Activated naive CD8-positive, alpha-beta T cell treated with anti-CD3 and anti-CD28 coated beads, Interleukin-2, amount 10 ng/mL, durations not matched to agents 7 days and 5 days (primary cell): ENCODE measurements around the gene CPB2. TPM values are rescaled to one million over a fixed set of nuclear protein-coding genes. Genes with fewer than 3 reads are reported as not detected.

Source experiments
- ATAC-seq: fragments of 150-1000 bp; cut with Tn5 transposase; one replicate; pipeline ENCODE4 v1.10.0; 2021; ENCODE audit warnings: low read depth, moderate library complexity
- POLR2A ChIA-PET: fragments of 350-600 bp; sonication (Branson Sonifier 250); formaldehyde crosslinking; loops from one replicate; lab custom pipeline; 2021; ENCODE audit warnings: antibody characterized with exemption; lab: Charles Lee
- DNase-seq: peaks from one replicate; pipeline ENCODE4 v3.0.0; 2021
- H3K27ac Mint-ChIP-seq: one replicate; pipeline ENCODE4 v1.8.0; 2022; ENCODE audit warnings: mild to moderate bottlenecking, mixed read lengths
- H3K27me3 Mint-ChIP-seq: one replicate; pipeline ENCODE4 v1.8.0; 2022; ENCODE audit warnings: mild to moderate bottlenecking, moderate library complexity, mixed read lengths
- H3K36me3 Mint-ChIP-seq: one replicate; pipeline ENCODE4 v1.8.0; 2021; ENCODE audit warnings: mild to moderate bottlenecking, mixed read lengths
- H3K4me1 Mint-ChIP-seq: one replicate; pipeline ENCODE4 v1.8.0; 2021; ENCODE audit warnings: mixed read lengths
- H3K4me3 Mint-ChIP-seq: one replicate; pipeline ENCODE4 v1.8.0; 2022; ENCODE audit warnings: mild to moderate bottlenecking, moderate library complexity, mixed read lengths
- H3K9me3 Mint-ChIP-seq: one replicate; pipeline ENCODE4 v1.8.0; 2021; ENCODE audit warnings: mixed read lengths
- total RNA-seq, 2 experiments: library from RNA; stranded (reverse); gene quantifications; one replicate each; pipeline ENCODE4 v1.2.3, GENCODE V29; 2021

Gene CPB2
- total RNA-seq, 2 experiments from 2014 or later = not detected

GRCh38 chr13:46012404-46012803 is 92.4 kb downstream of the CPB2 start:
- no peak for ATAC-seq
- DNase-seq = no peak
- Mint-ChIP-seq H3K4me3 (no peak overlapping the region), H3K27ac (no peak overlapping the region), H3K4me1 (no peaks in the 10 kb centered on the region), H3K9me3 (no peaks in the 10 kb centered on the region), H3K27me3 (no peaks in the 10 kb centered on the region), H3K36me3 (peaks cover 15% of the 10 kb centered on the region)
- POLR2A ChIA-PET = no interaction called here

- Mint-ChIP-seq H3K27me3 (no peaks in the 10 kb centered on the region), H3K27ac (no peak overlapping the region), H3K4me3 (no peak overlapping the region), H3K9me3 (no peaks in the 10 kb centered on the region), H3K36me3 (peaks cover 14% of the 10 kb centered on the region), H3K4me1 (no peaks in the 10 kb centered on the region)
- no peak for DNase-seq
- POLR2A ChIA-PET = no interaction called here
- no peak for ATAC-seq
Measured at GRCh38 chr13:46010148-46010547, 94.7 kb downstream of the CPB2 start.

GRCh38 chr13:46008631-46009030 is 96.2 kb downstream of the CPB2 start:
- H3K4me3 Mint-ChIP-seq = no peak overlapping the region
- DNase-seq (no peak), ATAC-seq (no peak)
- peaks cover 19% of the 10 kb centered on the region for H3K36me3 Mint-ChIP-seq
- no peak overlapping the region for H3K27ac Mint-ChIP-seq
- H3K27me3 Mint-ChIP-seq = no peaks in the 10 kb centered on the region
- H3K9me3 Mint-ChIP-seq = no peaks in the 10 kb centered on the region
- POLR2A ChIA-PET = no interaction called here
- no peaks in the 10 kb centered on the region for H3K4me1 Mint-ChIP-seq

GRCh38 chr13:46006688-46007452 is 98.0 kb downstream of the CPB2 start:
- peaks cover 25% of the 10 kb centered on the region for H3K36me3 Mint-ChIP-seq

GRCh38 chr13:46004491-46004890 is 100.3 kb downstream of the CPB2 start:
- H3K36me3 Mint-ChIP-seq = peaks cover 40% of the 10 kb centered on the region
- no peak for ATAC-seq
- H3K4me1 Mint-ChIP-seq = peaks cover 4% of the 10 kb centered on the region
- H3K27me3 Mint-ChIP-seq = no peaks in the 10 kb centered on the region
- no peak overlapping the region for H3K4me3 Mint-ChIP-seq
- POLR2A ChIA-PET = no interaction called here
- no peak for DNase-seq
- no peaks in the 10 kb centered on the region for H3K9me3 Mint-ChIP-seq
- no peak overlapping the region for H3K27ac Mint-ChIP-seq

More at GRCh38 chr13:46006688-46007452, 98.0 kb downstream of the CPB2 start:
- H3K27ac Mint-ChIP-seq = no peak overlapping the region
- H3K9me3 Mint-ChIP-seq = no peaks in the 10 kb centered on the region
- no peaks in the 10 kb centered on the region for H3K27me3 Mint-ChIP-seq
- no peak for ATAC-seq
- no peak overlapping the region for H3K4me3 Mint-ChIP-seq
- DNase-seq = no peak
- POLR2A ChIA-PET = no interaction called here
- peaks cover 4% of the 10 kb centered on the region for H3K4me1 Mint-ChIP-seq

Other genes with a start within 250 kb of the CPB2 start
- 10 to 100 TPM; 40.7 to 49.7 TPM for gene ZC3H13, start 52.3 kb downstream of the CPB2 start, total RNA-seq
- gene LCP1, start 77.1 kb upstream of the CPB2 start, total RNA-seq = 1,000 to 10,000 TPM in 1 of 2 experiments, 100 to 1,000 TPM in 1; 965 to 1,009 TPM
- 1 to 10 TPM; 1.5 to 1.6 TPM for gene LRRC63, start 106.9 kb upstream of the CPB2 start, total RNA-seq